ENCODE measurements around the gene TRPV3. TPM values are rescaled to one million over a fixed set of nuclear protein-coding genes. Genes with fewer than 3 reads are reported as not detected.

Gene TRPV3
- total RNA-seq, 1 donor from 2014 or later, result 0.11 TPM

- H3K36me3 ChIP-seq, result no peaks in the 10 kb centered on the region
- no peak for TF ChIP-seq CTCF (IDR thresholded peaks at IDR 0.05)
- no peaks in the 10 kb centered on the region for H3K9me3 ChIP-seq
- no peak for DNase-seq (ENCODE audit: low spot score in 2 of 2)
- no peaks in the 10 kb centered on the region for H3K27me3 ChIP-seq
- no peak overlapping the region for H3K4me3 ChIP-seq
- H3K27ac ChIP-seq, result no peak overlapping the region
- intact Hi-C loops (cut with DNase I), result no loop called here
- H3K4me1 ChIP-seq, result no peaks in the 10 kb centered on the region
Observed at GRCh38 chr17:3547628-3548027, 10.0 kb downstream of the TRPV3 start.

GRCh38 chr17:3546997-3547396 is 10.6 kb downstream of the TRPV3 start:
- no peaks in the 10 kb centered on the region for H3K36me3 ChIP-seq
- no peaks in the 10 kb centered on the region for H3K27me3 ChIP-seq
- no peak for TF ChIP-seq CTCF (IDR thresholded peaks at IDR 0.05)
- H3K27ac ChIP-seq, result no peak overlapping the region
- H3K4me3 ChIP-seq, result no peak overlapping the region
- no peaks in the 10 kb centered on the region for H3K9me3 ChIP-seq
- no peak for DNase-seq (ENCODE audit: low spot score in 2 of 2)
- intact Hi-C loops (cut with DNase I), result no loop called here
- H3K4me1 ChIP-seq, result no peaks in the 10 kb centered on the region

GRCh38 chr17:3546521-3546920 is 11.1 kb downstream of the TRPV3 start:
- intact Hi-C loops (cut with DNase I), result no loop called here
- no peaks in the 10 kb centered on the region for H3K36me3 ChIP-seq
- H3K27me3 ChIP-seq, result no peaks in the 10 kb centered on the region
- TF ChIP-seq CTCF (IDR thresholded peaks at IDR 0.05), result no peak
- no peaks in the 10 kb centered on the region for H3K9me3 ChIP-seq
- no peak overlapping the region for H3K27ac ChIP-seq
- no peaks in the 10 kb centered on the region for H3K4me1 ChIP-seq
- no peak overlapping the region for H3K4me3 ChIP-seq
- no peak for DNase-seq (ENCODE audit: low spot score in 2 of 2)

- no peak overlapping the region for H3K27ac ChIP-seq
- no peak overlapping the region for H3K4me3 ChIP-seq
- intact Hi-C loops (cut with DNase I), result no loop called here
- no peak for DNase-seq (ENCODE audit: low spot score in 2 of 2)
- no peaks in the 10 kb centered on the region for H3K4me1 ChIP-seq
- no peaks in the 10 kb centered on the region for H3K9me3 ChIP-seq
- no peaks in the 10 kb centered on the region for H3K27me3 ChIP-seq
- TF ChIP-seq CTCF (IDR thresholded peaks at IDR 0.05), result no peak
- H3K36me3 ChIP-seq, result no peaks in the 10 kb centered on the region
Observed at GRCh38 chr17:3545151-3545550, 12.5 kb downstream of the TRPV3 start.

GRCh38 chr17:3544365-3544764 is 13.2 kb downstream of the TRPV3 start:
- no peaks in the 10 kb centered on the region for H3K27me3 ChIP-seq
- no peak overlapping the region for H3K27ac ChIP-seq
- no peak for TF ChIP-seq CTCF (IDR thresholded peaks at IDR 0.05)
- H3K9me3 ChIP-seq, result no peaks in the 10 kb centered on the region
- H3K36me3 ChIP-seq, result no peaks in the 10 kb centered on the region
- intact Hi-C loops (cut with DNase I), result no loop called here
- no peak for DNase-seq (ENCODE audit: low spot score in 2 of 2)
- H3K4me3 ChIP-seq, result no peak overlapping the region
- H3K4me1 ChIP-seq, result no peaks in the 10 kb centered on the region

- Histone ChIP-seq H3K4me1 (no peaks in the 10 kb centered on the region), H3K27ac (no peak overlapping the region), H3K36me3 (no peaks in the 10 kb centered on the region), H3K27me3 (no peaks in the 10 kb centered on the region), H3K9me3 (no peaks in the 10 kb centered on the region), H3K4me3 (no peak overlapping the region)
- DNase-seq (ENCODE audit: low spot score in 2 of 2), result no peak
- intact Hi-C loops (cut with DNase I), result no loop called here
- TF ChIP-seq CTCF (IDR thresholded peaks at IDR 0.05), result no peak
Observed at GRCh38 chr17:3543453-3543852, 14.2 kb downstream of the TRPV3 start.
